SKM-1 (cell line): Measurements from ENCODE around the gene SIGLEC10.
"Not testable (repeated sequence)": the region's sequence is repeated elsewhere in the genome, so short reads cannot be mapped to it uniquely, and the experiment has no call there.

ENCODE experiments used
- DNase-seq: peaks from one replicate; lab custom pipeline; 2025; ENCODE audit not compliant: unreplicated experiment; lab: John Stamatoyannopoulos, UW

The SIGLEC10 gene

GRCh38 chr19:51417107-51417809 is at the start of gene SIGLEC10:
Gene SIGLEC10 (minus strand): TSS chr19:51417642. CDS start chr19:51417581, 61 bp downstream.
- peak; percentile 49 for DNase-seq

GRCh38 chr19:51466723-51467122 is 49.3 kb upstream of the SIGLEC10 start:
- no peak for DNase-seq

- not testable (repeated sequence) for DNase-seq
These were observed 46.6 kb upstream of the SIGLEC10 start for GRCh38 chr19:51463976-51464581.

GRCh38 chr19:51462681-51463080 is 45.2 kb upstream of the SIGLEC10 start:
- DNase-seq = no peak

GRCh38 chr19:51462276-51462675 is 44.8 kb upstream of the SIGLEC10 start:
- no peak for DNase-seq

GRCh38 chr19:51461723-51462161 is 44.3 kb upstream of the SIGLEC10 start:
- DNase-seq = peak; percentile 37

GRCh38 chr19:51460164-51460992 is 42.9 kb upstream of the SIGLEC10 start:
- no peak for DNase-seq

- no peak for DNase-seq
These were observed 41.6 kb upstream of the SIGLEC10 start for GRCh38 chr19:51458899-51459505.

GRCh38 chr19:51458051-51458645 is 40.7 kb upstream of the SIGLEC10 start, which contains the start of gene SIGLEC8:
Gene SIGLEC8 (minus strand): TSS chr19:51458454. CDS start chr19:51458387, 67 bp downstream.
- DNase-seq = no peak

GRCh38 chr19:51457351-51458013 is 40.0 kb upstream of the SIGLEC10 start:
- no peak for DNase-seq

GRCh38 chr19:51456541-51457290 is 39.3 kb upstream of the SIGLEC10 start:
- no peak for DNase-seq

GRCh38 chr19:51450730-51451307 is 33.4 kb upstream of the SIGLEC10 start:
- DNase-seq = no peak

- DNase-seq = no peak
These were observed 31.1 kb upstream of the SIGLEC10 start for GRCh38 chr19:51448411-51449016.

- DNase-seq = no peak
These were observed 30.6 kb upstream of the SIGLEC10 start for GRCh38 chr19:51448011-51448410.

- not testable (repeated sequence) for DNase-seq
These were observed 30.1 kb upstream of the SIGLEC10 start for GRCh38 chr19:51447510-51447909.

GRCh38 chr19:51441410-51442390 is 24.3 kb upstream of the SIGLEC10 start:
- DNase-seq = no peak

GRCh38 chr19:51440846-51441409 is 23.5 kb upstream of the SIGLEC10 start:
- DNase-seq = no peak
